Bladder microvascular endothelial cell (primary cell): Measurements from ENCODE around the gene ACP2. TPM values are rescaled to one million over a fixed set of nuclear protein-coding genes. Genes with fewer than 3 reads are reported as not detected.

Experiments
- total RNA-seq: library from RNA; depleted of rRNA; stranded (reverse); fragments of >200 nt; gene quantifications from 2 replicates; pipeline ENCODE4 v1.2.3, GENCODE V29; 2014

Gene ACP2
- 16.4 and 29.9 TPM in 2 replicates for total RNA-seq

DNA sequence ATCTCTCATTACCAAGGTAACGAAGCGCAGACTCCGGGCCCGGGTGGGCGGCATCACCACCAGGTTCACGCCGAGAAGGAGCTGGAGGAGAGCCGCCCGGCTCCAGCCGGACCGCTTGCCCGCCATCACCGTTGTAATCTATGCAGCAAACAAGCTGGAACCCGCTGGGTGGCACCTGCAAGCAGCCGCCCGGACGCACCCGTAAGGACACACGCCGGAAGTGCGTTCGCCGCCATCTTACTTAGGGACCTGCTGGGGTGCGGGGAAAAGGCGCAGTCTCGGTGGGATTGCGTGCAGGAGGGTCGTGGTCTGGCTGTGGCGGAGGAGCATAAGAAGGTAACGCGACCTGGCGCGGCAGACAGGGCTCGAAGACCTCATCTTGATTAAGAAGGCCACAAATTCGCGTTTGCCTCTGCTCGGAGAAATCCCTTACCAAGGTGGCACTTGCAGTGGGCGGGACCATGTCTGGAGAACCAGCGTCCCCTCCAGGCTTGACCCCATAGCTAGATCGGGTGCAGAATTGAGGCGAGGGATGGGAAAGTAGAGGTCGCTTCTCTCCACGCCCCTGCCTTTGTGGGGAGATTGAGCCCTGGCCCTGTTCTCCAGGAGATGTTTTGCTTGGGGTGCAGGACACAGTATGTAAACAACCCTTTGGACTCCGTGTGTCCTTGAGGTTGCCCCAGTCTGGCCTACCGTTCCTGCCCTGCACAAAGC lies at the start of gene ACP2:
Gene ACP2 (minus strand): TSS at position 151 of the 714 bp plus-strand sequence. CDS start 25 bp downstream, at position 126.

GRCh38 chr11:47269829-47270305 lies 21.3 kb upstream of the ACP2 start, which contains the start of gene MADD:
Gene MADD, plus strand, starts transcription at chr11:47270133.

DNA sequence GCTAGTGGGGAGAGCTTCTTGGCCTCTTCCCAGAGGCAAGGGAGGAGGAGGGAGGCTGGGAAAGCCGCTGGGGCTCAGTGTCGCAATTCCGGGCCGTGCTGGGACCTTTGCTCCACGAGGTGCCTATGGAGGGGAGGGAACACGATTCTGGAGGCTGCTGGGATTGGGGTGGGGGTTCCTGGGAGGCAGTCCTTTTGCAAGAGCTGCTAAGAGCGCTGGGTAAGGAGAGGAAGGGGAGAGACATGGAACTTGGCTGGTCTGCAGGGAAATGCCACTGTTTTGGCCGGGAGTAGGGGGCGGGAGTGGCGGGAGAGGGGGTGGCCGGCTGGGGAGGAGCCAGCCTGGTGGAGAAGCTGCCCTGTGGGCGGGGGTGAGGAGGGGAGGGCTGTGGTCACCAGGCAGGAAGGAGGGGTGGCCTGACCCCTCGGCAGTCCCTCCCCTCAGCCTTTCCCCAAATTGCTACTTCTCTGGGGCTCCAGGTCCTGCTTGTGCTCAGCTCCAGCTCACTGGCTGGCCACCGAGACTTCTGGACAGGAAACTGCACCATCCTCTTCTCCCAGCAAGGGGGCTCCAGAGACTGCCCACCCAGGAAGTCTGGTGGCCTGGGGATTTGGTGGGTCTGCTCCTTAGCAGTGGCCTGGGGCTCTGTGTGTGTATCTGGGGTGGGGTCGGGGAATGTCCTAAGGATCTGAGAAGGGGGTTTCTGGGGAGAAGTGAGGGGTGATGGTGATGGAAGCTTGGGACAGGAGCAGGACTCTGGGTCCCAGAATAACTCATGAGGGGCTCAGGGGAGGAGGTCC lies 9.1 kb upstream of the ACP2 start, which contains the start of gene NR1H3:
Gene NR1H3 (plus strand): TSS at position 480 of the 800 bp plus-strand sequence. CDS start 1,221 bp downstream, outside the sequence.

Other genes starting within 250 kb of the ACP2 start
- 64.8 and 101 TPM in 2 replicates for gene ARFGAP2, start 71.9 kb downstream of the ACP2 start, total RNA-seq
- gene PACSIN3, start 62.4 kb downstream of the ACP2 start, total RNA-seq = 6.8 and 22.1 TPM in 2 replicates
- gene DDB2, start 33.8 kb downstream of the ACP2 start, total RNA-seq = 75.9 TPM in 2 replicates
- gene NR1H3, start 9.2 kb upstream of the ACP2 start, total RNA-seq = 10.0 and 13.1 TPM in 2 replicates
- 15.5 and 30.0 TPM in 2 replicates for gene MADD, start 21.3 kb upstream of the ACP2 start, total RNA-seq
- not detected in 2 replicates for gene MYBPC3, start 103.9 kb upstream of the ACP2 start, total RNA-seq
- gene SPI1, start 129.7 kb upstream of the ACP2 start, total RNA-seq = not detected in 2 replicates
- gene SLC39A13, start 159.8 kb upstream of the ACP2 start, total RNA-seq = 41.8 and 63.9 TPM in 2 replicates
- gene PSMC3, start 177.6 kb upstream of the ACP2 start, total RNA-seq = 210 and 222 TPM in 2 replicates
- gene RAPSN, start 200.3 kb upstream of the ACP2 start, total RNA-seq = 0.25 and 0.32 TPM in 2 replicates